Trophoblast cell (in vitro differentiated cells and primary cell): Measurements from ENCODE around the gene NFIX.
"Not testable (repeated sequence)": the region's sequence is repeated elsewhere in the genome, so short reads cannot be mapped to it uniquely, and the experiment has no call there.

Experiments
- DNase-seq, 2 donors: peaks; one replicate each; pipeline ENCODE4 v3.0.0-alpha.2; 2016
- H2AFZ ChIP-seq: 2 replicates; pipeline ENCODE4 v1.6.1; 2013; ENCODE audit warnings: low read length, moderate library complexity, mild to moderate bottlenecking; ENCODE audit not compliant: insufficient read depth, poor library complexity
- H2AK5ac ChIP-seq: 2 replicates; pipeline ENCODE4 v1.6.1; 2013; ENCODE audit warnings: mild to moderate bottlenecking, low read length
- H2BK120ac ChIP-seq: 2 replicates; pipeline ENCODE4 v1.6.1; 2013; ENCODE audit warnings: low read length, mild to moderate bottlenecking, moderate library complexity; ENCODE audit not compliant: insufficient read depth, poor library complexity
- H2BK12ac ChIP-seq: 2 replicates; pipeline ENCODE4 v1.6.1; 2013; ENCODE audit warnings: mild to moderate bottlenecking, low read length, moderate library complexity
- H2BK5ac ChIP-seq: 2 replicates; pipeline ENCODE4 v1.6.1; 2013; ENCODE audit warnings: low read length, low read depth, moderate library complexity, mild to moderate bottlenecking; ENCODE audit not compliant: poor library complexity
- H3K14ac ChIP-seq: 2 replicates; pipeline ENCODE4 v1.6.1; 2013; ENCODE audit warnings: mild to moderate bottlenecking, low read length
- H3K18ac ChIP-seq: 2 replicates; pipeline ENCODE4 v1.6.1; 2013; ENCODE audit warnings: mild to moderate bottlenecking, low read length
- H3K23ac ChIP-seq: 2 replicates; pipeline ENCODE4 v1.6.1; 2013; ENCODE audit warnings: low read length
- H3K27ac ChIP-seq: 2 replicates; pipeline ENCODE4 v1.5.1; 2013; ENCODE audit warnings: low read depth, mild to moderate bottlenecking, inconsistent platforms, low read length, moderate library complexity
- H3K27me3 ChIP-seq: 2 replicates; pipeline ENCODE4 v1.6.1; 2013; ENCODE audit warnings: inconsistent platforms, mild to moderate bottlenecking, low read length, moderate library complexity; ENCODE audit not compliant: insufficient read depth
- H3K36me3 ChIP-seq, 2 experiments: 1 replicate in 1 of 2; 2 replicates in 1 of 2; pipeline ENCODE4 v1.6.1; 2013; ENCODE audit warnings: low read length in 2 of 2, mild to moderate bottlenecking in 2 of 2, moderate library complexity in 1 of 2; ENCODE audit not compliant: insufficient read depth in 2 of 2, control insufficient read depth in 1 of 2
- H3K4ac ChIP-seq: 2 replicates; pipeline ENCODE4 v1.6.1; 2013; ENCODE audit warnings: low read depth, mild to moderate bottlenecking, low read length, moderate library complexity
- H3K4me1 ChIP-seq, 2 experiments: 1 replicate in 1 of 2; 2 replicates in 1 of 2; pipeline ENCODE4 v1.6.1; 2013; ENCODE audit warnings: low read length in 2 of 2, mild to moderate bottlenecking in 2 of 2, moderate library complexity in 1 of 2; ENCODE audit not compliant: insufficient read depth in 2 of 2, control insufficient read depth in 1 of 2
- H3K4me2 ChIP-seq: 2 replicates; pipeline ENCODE4 v1.6.1; 2013; ENCODE audit warnings: inconsistent platforms, mild to moderate bottlenecking, low read length, moderate library complexity
- H3K4me3 ChIP-seq: 2 replicates; pipeline ENCODE4 v1.5.1; 2013; ENCODE audit warnings: mild to moderate bottlenecking, low read depth, low read length, inconsistent platforms
- H3K79me1 ChIP-seq: one replicate; pipeline ENCODE4 v1.6.1; 2013; ENCODE audit warnings: low read length
- H3K79me2 ChIP-seq: 2 replicates; pipeline ENCODE4 v1.6.1; 2013; ENCODE audit warnings: low read length, mild to moderate bottlenecking; ENCODE audit not compliant: control insufficient read depth, insufficient read depth, poor library complexity
- H3K9ac ChIP-seq: 2 replicates; pipeline ENCODE4 v1.6.1; 2013; ENCODE audit warnings: mild to moderate bottlenecking, low read length
- H3K9me3 ChIP-seq: 2 replicates; pipeline ENCODE4 v1.6.1; 2013; ENCODE audit warnings: low read depth, mild to moderate bottlenecking, control low read depth, inconsistent platforms, low read length; ENCODE audit not compliant: insufficient read depth
- H4K12ac ChIP-seq: 2 replicates; pipeline ENCODE4 v1.6.1; 2013; ENCODE audit warnings: low read depth, mild to moderate bottlenecking, low read length, moderate library complexity
- H4K8ac ChIP-seq: 2 replicates; pipeline ENCODE4 v1.6.1; 2013; ENCODE audit warnings: low read depth, mild to moderate bottlenecking, low read length, moderate library complexity
- H4K91ac ChIP-seq: one replicate; pipeline ENCODE4 v1.6.1; 2013; ENCODE audit warnings: low read depth, mild to moderate bottlenecking, low read length, moderate library complexity
- WGBS: extraction: QIAGEN DNeasy Blood & Tissue Kit; methylation state at CpG from one replicate; pipeline ENCODE4 v1.1.7; 2013; ENCODE audit warnings: missing lambda C conversion rate; ENCODE audit not compliant: insufficient read length, insufficient coverage; ENCODE audit errors: extremely low coverage; 5-methylcytosine and 5-hydroxymethylcytosine counted together

NFIX gene

GRCh38 chr19:12949363-12950283, 45.7 kb upstream of the NFIX start:
- peaks cover 0 to 2% of the 10 kb centered on the region in 2 experiments for H3K4me1 ChIP-seq
- no peak overlapping the region for H3K23ac ChIP-seq
- H3K79me2 ChIP-seq = peaks cover 4% of the 10 kb centered on the region
- no peak overlapping the region for H4K91ac ChIP-seq
- no peak overlapping the region for H4K8ac ChIP-seq
- no peak overlapping the region for H3K4me3 ChIP-seq
- H3K18ac ChIP-seq = no peak overlapping the region
- no peak overlapping the region for H2AK5ac ChIP-seq
- no peak overlapping the region for H2BK120ac ChIP-seq
- no peak overlapping the region for H3K14ac ChIP-seq
- no peak overlapping the region for H3K4ac ChIP-seq
- H2AFZ ChIP-seq = no peak overlapping the region
- peaks cover 8% of the 10 kb centered on the region for H3K79me1 ChIP-seq
- peaks cover 66 to 69% of the 10 kb centered on the region in 2 experiments for H3K36me3 ChIP-seq
- H3K9me3 ChIP-seq = peaks cover 2% of the 10 kb centered on the region
- H3K27ac ChIP-seq = no peak overlapping the region
- H2BK12ac ChIP-seq = no peak overlapping the region
- H3K4me2 ChIP-seq = no peak overlapping the region
- H4K12ac ChIP-seq = no peak overlapping the region
- DNase-seq = no peak
- no peaks in the 10 kb centered on the region for H3K27me3 ChIP-seq
- WGBS = no CpG with 5 or more reads among the region's 16 CpGs
- H2BK5ac ChIP-seq = no peak overlapping the region
- no peak overlapping the region for H3K9ac ChIP-seq

DNA sequence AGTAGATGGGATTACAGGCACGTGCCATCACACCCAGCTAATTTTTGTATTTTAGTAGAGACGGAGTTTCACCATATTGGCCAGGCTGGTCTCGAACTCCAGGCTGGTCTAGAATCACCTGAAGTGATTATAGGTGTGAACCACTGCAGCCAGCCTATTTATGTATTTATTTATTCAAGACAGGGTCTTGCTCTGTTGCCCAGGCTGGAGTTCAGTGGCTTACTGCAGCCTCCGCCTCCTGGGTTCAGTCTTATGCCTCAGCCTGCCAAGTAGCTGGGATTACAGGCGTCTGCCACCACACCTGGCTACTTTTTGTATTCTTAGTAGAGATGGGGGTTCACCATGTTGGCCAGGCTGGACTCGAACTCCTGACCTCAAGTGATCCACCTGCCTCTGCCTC, 43.2 kb upstream of the NFIX start:
- H4K8ac ChIP-seq, H3K79me2 ChIP-seq, H4K12ac ChIP-seq, H2BK5ac ChIP-seq, H3K27ac ChIP-seq, H3K4me3 ChIP-seq, H3K23ac ChIP-seq, H3K9me3 ChIP-seq, H3K79me1 ChIP-seq, H2BK12ac ChIP-seq, H4K91ac ChIP-seq, H2AFZ ChIP-seq, DNase-seq, H3K4me2 ChIP-seq, H3K9ac ChIP-seq, H3K18ac ChIP-seq, H3K4me1 ChIP-seq, H3K4ac ChIP-seq, H3K14ac ChIP-seq, H3K27me3 ChIP-seq, H2AK5ac ChIP-seq, H2BK120ac ChIP-seq: not testable (repeated sequence)
- no CpG with 5 or more reads among the region's 6 CpGs for WGBS
- peaks cover 65 to 70% of the 10 kb centered on the region in 2 experiments for H3K36me3 ChIP-seq

- H3K4me3 ChIP-seq = no peak overlapping the region
- peaks cover 5% of the 10 kb centered on the region for H3K9me3 ChIP-seq
- H2AFZ ChIP-seq = no peak overlapping the region
- H3K36me3 ChIP-seq = peaks cover 65 to 69% of the 10 kb centered on the region in 2 experiments
- no peaks in the 10 kb centered on the region for H3K27me3 ChIP-seq
- no CpG with 5 or more reads among the region's 12 CpGs for WGBS
- no peak overlapping the region for H2BK5ac ChIP-seq
- no peak overlapping the region for H3K27ac ChIP-seq
- no peak overlapping the region for H4K8ac ChIP-seq
- no peak overlapping the region for H4K12ac ChIP-seq
- no peak overlapping the region for H3K9ac ChIP-seq
- H3K4me2 ChIP-seq = no peak overlapping the region
- peaks cover 5% of the 10 kb centered on the region for H3K79me2 ChIP-seq
- H3K18ac ChIP-seq = no peak overlapping the region
- H3K4me1 ChIP-seq = peaks cover 4 to 7% of the 10 kb centered on the region in 2 experiments
- no peak overlapping the region for H2BK12ac ChIP-seq
- H3K79me1 ChIP-seq = peaks cover 6% of the 10 kb centered on the region
- H4K91ac ChIP-seq = no peak overlapping the region
- no peak overlapping the region for H2BK120ac ChIP-seq
- peak in 1 of 2 donors; percentile 28 for DNase-seq
- H2AK5ac ChIP-seq = no peak overlapping the region
- no peak overlapping the region for H3K4ac ChIP-seq
- no peak overlapping the region for H3K14ac ChIP-seq
- H3K23ac ChIP-seq = no peak overlapping the region
Measured at GRCh38 chr19:12952488-12953137, 42.7 kb upstream of the NFIX start.

DNA sequence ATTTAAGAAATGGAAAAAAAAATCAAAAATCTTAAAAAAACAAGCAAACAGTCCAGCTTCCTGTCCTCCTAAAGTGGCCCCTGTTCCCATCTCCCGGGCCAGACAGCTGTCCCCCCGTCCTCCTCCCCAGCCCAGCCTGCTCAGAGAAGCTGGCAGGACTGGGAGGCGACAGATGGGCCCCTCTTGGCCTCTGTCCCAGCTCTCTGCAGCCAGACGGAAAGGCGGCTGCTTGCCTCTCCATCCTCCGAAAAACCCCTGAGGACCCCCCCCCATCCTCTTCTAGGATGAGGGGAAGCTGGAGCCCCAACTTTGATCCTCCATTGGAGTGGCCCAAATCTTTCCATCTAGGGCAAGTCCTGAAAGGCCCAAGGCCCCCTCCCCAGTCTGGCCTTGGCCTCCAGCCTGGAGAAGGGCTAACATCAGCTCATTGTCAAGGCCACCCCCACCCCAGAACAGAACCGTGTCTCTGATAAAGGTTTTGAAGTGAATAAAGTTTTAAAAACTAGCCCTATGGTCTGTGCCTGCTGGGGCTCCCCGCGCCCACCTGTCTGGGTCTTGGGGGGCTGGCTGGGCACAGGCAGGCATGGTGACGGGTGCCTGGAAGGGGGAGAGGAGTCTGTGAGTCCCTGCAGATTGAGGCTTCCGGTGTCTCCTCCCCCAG, 42.0 kb upstream of the NFIX start:
- H3K4me1 ChIP-seq = peaks cover 4 to 7% of the 10 kb centered on the region in 2 experiments
- no peak for DNase-seq
- H4K8ac ChIP-seq = no peak overlapping the region
- H3K4me3 ChIP-seq = no peak overlapping the region
- no peak overlapping the region for H2AK5ac ChIP-seq
- peaks cover 6% of the 10 kb centered on the region for H3K79me1 ChIP-seq
- H3K14ac ChIP-seq = no peak overlapping the region
- H3K4me2 ChIP-seq = no peak overlapping the region
- no peak overlapping the region for H2BK120ac ChIP-seq
- peaks cover 58 to 62% of the 10 kb centered on the region in 2 experiments for H3K36me3 ChIP-seq
- H4K12ac ChIP-seq = no peak overlapping the region
- no peaks in the 10 kb centered on the region for H3K27me3 ChIP-seq
- no CpG with 5 or more reads among the region's 11 CpGs for WGBS
- no peak overlapping the region for H3K4ac ChIP-seq
- H3K27ac ChIP-seq = no peak overlapping the region
- H3K79me2 ChIP-seq = peaks cover 5% of the 10 kb centered on the region
- H3K23ac ChIP-seq = no peak overlapping the region
- no peak overlapping the region for H2AFZ ChIP-seq
- H4K91ac ChIP-seq = no peak overlapping the region
- H2BK5ac ChIP-seq = no peak overlapping the region
- H3K18ac ChIP-seq = no peak overlapping the region
- no peak overlapping the region for H3K9ac ChIP-seq
- no peak overlapping the region for H2BK12ac ChIP-seq
- peaks cover 5% of the 10 kb centered on the region for H3K9me3 ChIP-seq
